ENCODE results near the gene AMBP.
"Not testable (repeated sequence)": the region's sequence is repeated elsewhere in the genome, so short reads cannot be mapped to it uniquely, and the experiment has no call there.

Gene AMBP

GRCh38 chr9:114091711-114092110, 13.6 kb upstream of the AMBP start:
- no peak for DNase-seq

GRCh38 chr9:114090798-114091197, 12.7 kb upstream of the AMBP start:
- DNase-seq: no peak

- no peak for DNase-seq
These were observed 11.2 kb upstream of the AMBP start for GRCh38 chr9:114089206-114089840.

GRCh38 chr9:114088571-114089170, 10.6 kb upstream of the AMBP start:
- no peak for DNase-seq

GRCh38 chr9:114087721-114088120, 9.6 kb upstream of the AMBP start:
- DNase-seq: no peak

GRCh38 chr9:114086607-114087006, 8.5 kb upstream of the AMBP start:
- no peak for DNase-seq

- no peak for DNase-seq
These were observed 7.9 kb upstream of the AMBP start for GRCh38 chr9:114086009-114086408.

- DNase-seq: no peak
These were observed 7.3 kb upstream of the AMBP start for GRCh38 chr9:114085387-114085789.

GRCh38 chr9:114084282-114085073, 6.4 kb upstream of the AMBP start:
- DNase-seq: no peak

GRCh38 chr9:114083666-114084065, 5.6 kb upstream of the AMBP start:
- no peak for DNase-seq

GRCh38 chr9:114082763-114083412, 4.8 kb upstream of the AMBP start:
- not testable (repeated sequence) for DNase-seq

- peak; percentile 13 for DNase-seq
These were observed 4.1 kb upstream of the AMBP start for GRCh38 chr9:114082017-114082762.

- no peak for DNase-seq
These were observed 3.4 kb upstream of the AMBP start for GRCh38 chr9:114081441-114082016.

- no peak for DNase-seq
These were observed 2.8 kb upstream of the AMBP start for GRCh38 chr9:114080773-114081440.

- DNase-seq: no peak
These were observed 2.2 kb upstream of the AMBP start for GRCh38 chr9:114080195-114080772.

- no peak for DNase-seq
These were observed 669 bp upstream of the AMBP start for GRCh38 chr9:114078781-114079156.

GRCh38 chr9:114077162-114077837, 800 bp downstream of the AMBP start:
- no peak for DNase-seq

- no peak for DNase-seq
These were observed 1.6 kb downstream of the AMBP start for GRCh38 chr9:114076237-114077161.

GRCh38 chr9:114075602-114076001, 2.5 kb downstream of the AMBP start:
- no peak for DNase-seq

Measured in SIG-M5 (cell line).